ENCODE measurements around the gene CARS1. TPM values are rescaled to one million over a fixed set of nuclear protein-coding genes. Genes with fewer than 3 reads are reported as not detected.
A peak's percentile ranks its signal among the peaks of the same experiment; 100 is the strongest.

The CARS1 gene
- total RNA-seq, 6 experiments from 2014 or later, result 51.2 to 64.3 (median 56.1) TPM

DNA sequence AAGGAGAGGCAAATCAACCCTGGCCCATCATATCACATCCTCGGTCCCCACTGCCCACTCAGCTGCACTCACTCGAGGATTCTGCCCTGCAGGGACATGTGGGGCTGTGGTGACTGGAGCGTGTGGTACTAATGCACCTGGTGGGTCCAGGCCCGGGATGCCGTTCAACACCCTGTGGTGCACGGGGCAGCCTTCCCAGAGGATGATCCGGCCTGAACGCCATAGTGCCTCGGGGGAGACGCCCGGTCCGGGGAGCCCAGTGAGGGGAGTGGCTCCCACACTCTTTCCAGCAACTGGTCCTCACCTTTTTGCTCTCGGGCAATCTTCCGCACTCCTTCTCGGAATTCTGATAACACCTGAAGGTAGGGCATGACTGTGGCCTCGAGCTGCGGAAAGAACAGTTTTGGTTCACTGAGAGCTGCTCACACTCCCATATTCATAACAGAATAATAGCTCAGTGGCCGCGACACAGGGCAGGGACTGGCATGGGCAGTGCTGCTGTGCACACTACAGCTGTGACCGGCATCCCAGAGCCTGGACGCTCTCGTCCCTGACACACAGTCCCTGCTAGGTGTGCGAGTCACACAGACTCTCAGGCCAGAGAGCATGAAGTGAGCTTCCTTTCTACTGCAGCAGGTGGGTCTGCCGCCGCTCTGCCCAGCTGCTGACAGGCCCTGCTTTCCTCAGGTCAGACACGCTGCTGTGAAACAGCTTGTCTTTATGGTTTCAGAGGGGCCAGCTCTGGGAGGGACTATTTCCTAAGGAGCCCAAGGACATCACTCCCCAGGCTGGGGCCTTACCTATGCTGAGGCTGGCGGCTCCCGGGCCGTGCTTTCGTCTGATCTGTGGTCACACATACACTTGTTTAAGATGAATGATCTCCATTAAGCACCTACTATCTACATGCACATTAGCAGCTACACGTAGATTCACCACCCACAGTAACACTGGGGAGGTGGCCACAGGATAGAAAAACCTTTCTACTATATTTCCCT, 45.0 kb downstream of the CARS1 start:
- no peak for DNase-seq
- Mint-ChIP-seq H3K36me3 (ENCODE audit: low read depth) (peaks cover 11% of the 10 kb centered on the region; the same call in 1 of the 2 replicates), H3K4me1 (ENCODE audit: low read depth) (no peaks in the 10 kb centered on the region; the same call in 1 of the 2 replicates), H3K27me3 (ENCODE audit: insufficient read depth) (no peaks in the 10 kb centered on the region; the same call in 1 of the 2 replicates), H3K4me3 (no peak overlapping the region), H3K9me3 (no peaks in the 10 kb centered on the region), H3K27ac (no peak overlapping the region)
- TF ChIP-seq, protein P1, sequence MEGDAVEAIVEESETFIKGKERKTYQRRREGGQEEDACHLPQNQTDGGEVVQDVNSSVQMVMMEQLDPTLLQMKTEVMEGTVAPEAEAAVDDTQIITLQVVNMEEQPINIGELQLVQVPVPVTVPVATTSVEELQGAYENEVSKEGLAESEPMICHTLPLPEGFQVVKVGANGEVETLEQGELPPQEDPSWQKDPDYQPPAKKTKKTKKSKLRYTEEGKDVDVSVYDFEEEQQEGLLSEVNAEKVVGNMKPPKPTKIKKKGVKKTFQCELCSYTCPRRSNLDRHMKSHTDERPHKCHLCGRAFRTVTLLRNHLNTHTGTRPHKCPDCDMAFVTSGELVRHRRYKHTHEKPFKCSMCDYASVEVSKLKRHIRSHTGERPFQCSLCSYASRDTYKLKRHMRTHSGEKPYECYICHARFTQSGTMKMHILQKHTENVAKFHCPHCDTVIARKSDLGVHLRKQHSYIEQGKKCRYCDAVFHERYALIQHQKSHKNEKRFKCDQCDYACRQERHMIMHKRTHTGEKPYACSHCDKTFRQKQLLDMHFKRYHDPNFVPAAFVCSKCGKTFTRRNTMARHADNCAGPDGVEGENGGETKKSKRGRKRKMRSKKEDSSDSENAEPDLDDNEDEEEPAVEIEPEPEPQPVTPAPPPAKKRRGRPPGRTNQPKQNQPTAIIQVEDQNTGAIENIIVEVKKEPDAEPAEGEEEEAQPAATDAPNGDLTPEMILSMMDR (IDR thresholded peaks at IDR 0.05), result no peak

DNA sequence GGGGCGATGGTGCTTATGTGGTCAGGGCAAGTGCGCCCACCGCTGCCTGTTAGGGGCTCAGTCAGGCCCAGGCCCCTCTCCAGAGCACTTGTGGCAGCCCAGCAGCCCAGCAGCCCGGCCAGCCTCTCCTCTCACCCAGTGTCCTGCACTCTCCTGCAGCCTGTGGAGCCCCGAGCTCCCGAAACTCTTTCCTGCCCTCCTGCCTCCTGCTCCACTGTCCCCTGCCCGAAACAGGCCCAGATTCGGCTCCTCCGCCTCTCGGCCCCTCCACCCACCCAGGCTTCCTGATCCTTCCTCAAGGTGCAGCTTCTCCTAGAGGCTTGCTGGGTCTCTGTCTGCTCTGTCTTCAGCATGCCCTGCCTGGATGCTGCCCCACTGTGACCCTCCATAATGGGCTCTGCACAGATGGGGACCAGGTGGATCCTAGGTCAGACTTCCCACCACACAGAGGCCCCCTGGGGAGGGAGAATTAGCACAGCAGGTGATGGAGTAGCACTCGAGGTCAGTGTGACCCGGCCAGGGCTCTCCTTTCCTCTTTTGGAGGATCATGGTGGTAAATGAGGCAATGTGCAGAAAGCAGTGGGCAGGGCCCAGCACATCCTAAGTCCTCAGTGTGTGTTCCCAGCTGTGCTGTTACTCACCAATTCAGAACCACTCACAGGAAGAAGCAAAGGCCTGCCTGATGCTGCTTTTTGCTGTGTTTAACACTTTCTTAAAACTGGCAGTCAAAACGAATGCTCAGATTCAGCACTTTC, 46.5 kb downstream of the CARS1 start:
- Mint-ChIP-seq H3K4me1 (ENCODE audit: low read depth) (no peaks in the 10 kb centered on the region; the same call in 1 of the 2 replicates), H3K27me3 (ENCODE audit: insufficient read depth) (no peaks in the 10 kb centered on the region; the same call in 1 of the 2 replicates), H3K36me3 (ENCODE audit: low read depth) (0 out of 2 replicates have a peak, but pooled peaks cover 4% of the 10 kb centered on the region), H3K9me3 (no peaks in the 10 kb centered on the region), H3K27ac (no peak overlapping the region), H3K4me3 (no peak overlapping the region)
- TF ChIP-seq, protein P1 (IDR thresholded peaks at IDR 0.05), result no peak
- no peak for DNase-seq

DNA sequence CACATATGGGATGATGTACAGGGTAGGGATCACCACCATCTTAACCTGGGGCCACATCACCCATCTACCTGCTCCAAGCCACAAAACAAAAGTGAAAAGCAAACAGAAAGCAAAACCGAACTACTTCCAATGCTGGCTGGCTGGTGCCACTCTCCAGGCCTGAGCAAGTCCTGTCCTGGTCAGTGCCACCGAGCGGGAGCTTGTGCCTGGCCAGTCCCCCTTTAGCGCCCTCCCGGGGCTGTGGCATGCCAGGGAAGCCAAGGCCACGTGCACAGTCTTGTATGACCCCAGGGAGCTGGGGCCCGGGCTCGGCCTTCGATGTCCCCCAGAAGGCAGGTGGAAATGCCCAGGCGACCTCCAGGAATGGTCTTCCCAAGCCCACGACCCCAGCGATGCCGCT, 47.2 kb downstream of the CARS1 start:
- H3K27ac Mint-ChIP-seq, result peak overlapping the region; percentile 15; the same call in 1 of the 2 replicates
- TF ChIP-seq, protein P1 (IDR thresholded peaks at IDR 0.05), result no peak
- 0 out of 2 replicates have a peak, but pooled peaks cover 5% of the 10 kb centered on the region for H3K36me3 Mint-ChIP-seq (ENCODE audit: low read depth)
- DNase-seq, result no peak
- H3K4me1 Mint-ChIP-seq (ENCODE audit: low read depth), result no peaks in the 10 kb centered on the region
- peaks cover 2% of the 10 kb centered on the region; the same call in 1 of the 2 replicates for H3K27me3 Mint-ChIP-seq (ENCODE audit: insufficient read depth)
- H3K9me3 Mint-ChIP-seq, result no peaks in the 10 kb centered on the region
- no peak overlapping the region for H3K4me3 Mint-ChIP-seq

DNA sequence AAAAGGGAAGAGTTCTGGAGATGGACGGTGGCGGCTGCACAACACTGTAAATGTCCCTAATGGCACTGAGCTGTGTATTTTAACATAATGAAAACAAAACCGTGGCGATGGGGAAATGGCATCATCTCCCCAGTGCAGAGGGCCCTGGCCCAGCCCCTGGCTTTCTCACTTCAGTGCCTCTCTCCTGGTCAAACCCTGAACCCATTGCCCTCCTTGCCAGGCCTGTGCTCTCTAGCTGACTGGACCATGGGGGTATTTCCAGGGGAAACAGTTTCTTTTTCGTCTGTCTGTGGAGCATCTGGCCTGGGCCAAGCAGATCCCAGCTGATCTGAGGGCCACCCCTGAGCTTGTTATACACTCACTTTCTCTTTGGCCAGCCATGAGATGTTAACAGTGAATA, 47.7 kb downstream of the CARS1 start:
- TF ChIP-seq, protein P1 (IDR thresholded peaks at IDR 0.05), result no peak
- DNase-seq, result no peak
- Mint-ChIP-seq H3K27me3 (ENCODE audit: insufficient read depth) (peaks cover 2% of the 10 kb centered on the region; the same call in 1 of the 2 replicates), H3K4me3 (no peak overlapping the region), H3K27ac (no peak overlapping the region), H3K36me3 (ENCODE audit: low read depth) (0 out of 2 replicates have a peak, but pooled peaks cover 5% of the 10 kb centered on the region), H3K4me1 (ENCODE audit: low read depth) (no peaks in the 10 kb centered on the region; the same call in 1 of the 2 replicates), H3K9me3 (no peaks in the 10 kb centered on the region)

DNA sequence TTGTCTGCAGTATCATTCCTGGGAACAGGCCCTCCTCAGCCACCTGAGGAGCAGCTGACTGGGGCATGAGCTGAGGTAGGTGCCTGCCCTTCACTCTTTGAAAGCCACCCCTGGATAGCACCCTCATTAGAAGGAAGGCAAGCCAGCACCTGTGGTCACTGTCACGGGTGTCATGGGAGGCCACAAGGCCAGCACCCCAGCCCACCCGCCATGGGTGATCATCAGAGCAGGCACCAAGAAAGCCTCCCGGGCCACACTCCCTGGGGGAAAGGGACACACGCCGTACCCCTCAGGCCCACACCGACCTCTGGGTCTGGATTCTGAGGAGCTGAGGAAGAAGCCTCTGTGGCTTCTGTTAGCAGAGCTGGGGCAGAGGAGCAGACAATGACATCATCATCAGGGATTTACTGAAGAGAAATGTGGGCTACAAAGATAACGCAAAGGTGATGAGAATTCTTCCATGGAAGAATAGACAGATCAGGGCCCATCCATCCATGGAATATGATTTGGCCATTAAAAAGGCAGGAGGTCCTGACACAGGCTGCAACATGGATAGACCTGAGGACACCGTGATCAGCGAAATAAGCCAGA, 48.4 kb downstream of the CARS1 start:
- H3K4me3 Mint-ChIP-seq, result no peak overlapping the region
- peaks cover 6% of the 10 kb centered on the region; the same call in 1 of the 2 replicates for H3K4me1 Mint-ChIP-seq (ENCODE audit: low read depth)
- no peaks in the 10 kb centered on the region for H3K9me3 Mint-ChIP-seq
- peaks cover 2% of the 10 kb centered on the region for H3K27me3 Mint-ChIP-seq (ENCODE audit: insufficient read depth)
- no peak for DNase-seq
- no peak overlapping the region for H3K27ac Mint-ChIP-seq
- H3K36me3 Mint-ChIP-seq (ENCODE audit: low read depth), result 0 out of 2 replicates have a peak, but pooled peaks cover 5% of the 10 kb centered on the region
- TF ChIP-seq, protein P1 (IDR thresholded peaks at IDR 0.05), result no peak
